Natural killer cell treated with Interleukin-12 subunit alpha and Interleukin-12 subunit beta and Interleukin-15 and Interleukin-18, amount 100 ng/mL, for 72 hours (primary cell): ENCODE data around the gene ATAD2B. TPM values are rescaled to one million over a fixed set of nuclear protein-coding genes. Genes with fewer than 3 reads are reported as not detected.
"Not testable (repeated sequence)": the region's sequence is repeated elsewhere in the genome, so short reads cannot be mapped to it uniquely, and the experiment has no call there.

ENCODE experiments used
- ATAC-seq, 2 donors: fragments of 150-1000 bp; cut with Tn5 transposase in 1 of 2; sonication (Bioruptor Pico), chemical (Tn5 transposase) in 1 of 2; 2 replicates each; pipeline ENCODE4 v1.10.0; 2021
- DNase-seq: peaks from one replicate; pipeline ENCODE4 v3.0.0; 2022; ENCODE audit warnings: low spot score
- H3K27ac Mint-ChIP-seq, 2 donors: 1 replicate in 1 of 2; 2 replicates in 1 of 2; pipeline ENCODE4 v1.8.0; 2022; ENCODE audit warnings: mixed read lengths in 2 of 2, mild to moderate bottlenecking in 1 of 2, moderate library complexity in 1 of 2
- H3K27me3 Mint-ChIP-seq, 2 donors: 1 replicate in 1 of 2; 2 replicates in 1 of 2; pipeline ENCODE4 v1.8.0; 2022; ENCODE audit warnings: mixed read lengths in 2 of 2
- H3K36me3 Mint-ChIP-seq: one replicate; pipeline ENCODE4 v1.8.0; 2022; ENCODE audit warnings: mixed read lengths
- H3K4me1 Mint-ChIP-seq, 2 donors: 1 replicate in 1 of 2; 2 replicates in 1 of 2; pipeline ENCODE4 v1.8.0; 2022; ENCODE audit warnings: low read depth in 2 of 2, mixed read lengths in 2 of 2, mild to moderate bottlenecking in 1 of 2
- H3K4me3 Mint-ChIP-seq: one replicate; pipeline ENCODE4 v1.8.0; 2022; ENCODE audit warnings: mixed read lengths
- H3K9me3 Mint-ChIP-seq: 2 replicates; pipeline ENCODE4 v1.8.0; 2022; ENCODE audit warnings: mixed read lengths
- total RNA-seq, 2 donors: library from RNA; stranded (reverse); gene quantifications; one replicate each; pipeline ENCODE4 v1.2.3, GENCODE V29; 2022

The ATAD2B gene
- total RNA-seq, 2 donors from 2014 or later, result 36.2 to 44.5 TPM

- H3K27me3 Mint-ChIP-seq, result no peaks in the 10 kb centered on the region
- H3K9me3 Mint-ChIP-seq, result no peaks in the 10 kb centered on the region
- H3K27ac Mint-ChIP-seq, result no peak overlapping the region
- DNase-seq (no peak), ATAC-seq (no peak)
- peaks cover 0 to 3% of the 10 kb centered on the region in 2 donors for H3K4me1 Mint-ChIP-seq
- H3K36me3 Mint-ChIP-seq, result peaks cover 12% of the 10 kb centered on the region
- H3K4me3 Mint-ChIP-seq, result no peak overlapping the region
These were observed 144.8 kb downstream of the ATAD2B start for GRCh38 chr2:23782126-23782525.

- not testable (repeated sequence) for H3K27ac Mint-ChIP-seq, DNase-seq, H3K4me1 Mint-ChIP-seq, H3K27me3 Mint-ChIP-seq, H3K4me3 Mint-ChIP-seq, ATAC-seq, H3K9me3 Mint-ChIP-seq
- peaks cover 11% of the 10 kb centered on the region for H3K36me3 Mint-ChIP-seq
These were observed 146.5 kb downstream of the ATAD2B start for GRCh38 chr2:23780465-23780864.

- peaks cover 11% of the 10 kb centered on the region for H3K36me3 Mint-ChIP-seq
- H3K4me1 Mint-ChIP-seq, result no peaks in the 10 kb centered on the region
These were observed 149.1 kb downstream of the ATAD2B start for GRCh38 chr2:23777826-23778225.

GRCh38 chr2:23776021-23776420 is 150.9 kb downstream of the ATAD2B start:
- no peaks in the 10 kb centered on the region for H3K4me1 Mint-ChIP-seq
- no peak overlapping the region for H3K27ac Mint-ChIP-seq
- no peaks in the 10 kb centered on the region for H3K9me3 Mint-ChIP-seq
- no peak for ATAC-seq
- H3K36me3 Mint-ChIP-seq, result peaks cover 13% of the 10 kb centered on the region
- no peak for DNase-seq
- no peak overlapping the region for H3K4me3 Mint-ChIP-seq
- no peaks in the 10 kb centered on the region for H3K27me3 Mint-ChIP-seq

More at GRCh38 chr2:23777826-23778225, 149.1 kb downstream of the ATAD2B start:
- ATAC-seq, result no peak
- Mint-ChIP-seq H3K27ac (no peak overlapping the region), H3K9me3 (no peaks in the 10 kb centered on the region), H3K27me3 (no peaks in the 10 kb centered on the region), H3K4me3 (no peak overlapping the region)
- DNase-seq, result no peak

DNA sequence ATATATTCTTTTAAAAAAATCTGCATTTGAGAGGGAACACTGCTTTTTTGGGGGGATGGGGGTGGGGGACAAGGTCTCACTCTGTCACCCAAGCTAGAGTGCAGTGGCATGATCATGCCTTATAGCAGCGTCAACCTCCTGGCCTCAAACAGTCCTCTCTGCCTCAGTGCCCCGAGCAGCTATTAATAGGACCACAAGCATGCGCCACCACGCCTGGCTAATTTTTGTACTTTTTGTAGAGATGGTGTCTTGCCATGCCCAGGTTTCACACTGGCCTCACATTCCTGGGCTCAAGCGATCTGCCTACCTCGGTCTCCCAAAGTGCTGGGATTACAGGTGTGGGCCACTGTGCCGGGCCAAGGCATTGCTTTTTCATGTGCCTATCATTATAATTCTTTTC is 154.2 kb downstream of the ATAD2B start:
- H3K9me3 Mint-ChIP-seq, result no peaks in the 10 kb centered on the region
- no peaks in the 10 kb centered on the region for H3K27me3 Mint-ChIP-seq
- peaks cover 13% of the 10 kb centered on the region for H3K36me3 Mint-ChIP-seq
- DNase-seq, result no peak
- ATAC-seq, result no peak
- H3K4me1 Mint-ChIP-seq, result no peaks in the 10 kb centered on the region
- H3K27ac Mint-ChIP-seq, result no peak overlapping the region
- no peak overlapping the region for H3K4me3 Mint-ChIP-seq

GRCh38 chr2:23772056-23772455 is 154.9 kb downstream of the ATAD2B start:
- H3K9me3 Mint-ChIP-seq, result no peaks in the 10 kb centered on the region
- no peaks in the 10 kb centered on the region for H3K27me3 Mint-ChIP-seq
- H3K4me3 Mint-ChIP-seq, result no peak overlapping the region
- DNase-seq (no peak), ATAC-seq (no peak)
- peaks cover 0 to 2% of the 10 kb centered on the region in 2 donors for H3K4me1 Mint-ChIP-seq
- H3K27ac Mint-ChIP-seq, result no peak overlapping the region
- peaks cover 13% of the 10 kb centered on the region for H3K36me3 Mint-ChIP-seq

DNA sequence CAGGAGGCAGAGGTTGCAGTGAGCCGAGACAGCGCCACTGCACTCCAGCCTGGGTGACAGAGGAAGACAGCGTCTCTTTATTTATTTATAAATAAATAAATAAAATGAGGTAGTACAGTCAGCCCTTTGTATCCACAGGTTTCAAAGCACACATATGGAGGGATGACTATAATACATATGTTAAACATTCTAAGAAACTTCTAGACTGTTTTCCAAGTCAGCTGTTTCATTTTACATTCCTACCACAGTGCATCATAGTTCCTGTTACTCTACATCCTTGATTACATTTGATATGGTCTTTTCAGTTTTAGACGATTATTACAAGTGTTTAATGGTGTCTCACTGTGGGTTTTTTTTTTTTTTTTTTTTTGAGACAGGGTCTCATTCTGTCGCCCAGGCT is 157.6 kb downstream of the ATAD2B start:
- Mint-ChIP-seq H3K4me3 (no peak overlapping the region), H3K36me3 (peaks cover 8% of the 10 kb centered on the region)
- ATAC-seq, result no peak

DNA sequence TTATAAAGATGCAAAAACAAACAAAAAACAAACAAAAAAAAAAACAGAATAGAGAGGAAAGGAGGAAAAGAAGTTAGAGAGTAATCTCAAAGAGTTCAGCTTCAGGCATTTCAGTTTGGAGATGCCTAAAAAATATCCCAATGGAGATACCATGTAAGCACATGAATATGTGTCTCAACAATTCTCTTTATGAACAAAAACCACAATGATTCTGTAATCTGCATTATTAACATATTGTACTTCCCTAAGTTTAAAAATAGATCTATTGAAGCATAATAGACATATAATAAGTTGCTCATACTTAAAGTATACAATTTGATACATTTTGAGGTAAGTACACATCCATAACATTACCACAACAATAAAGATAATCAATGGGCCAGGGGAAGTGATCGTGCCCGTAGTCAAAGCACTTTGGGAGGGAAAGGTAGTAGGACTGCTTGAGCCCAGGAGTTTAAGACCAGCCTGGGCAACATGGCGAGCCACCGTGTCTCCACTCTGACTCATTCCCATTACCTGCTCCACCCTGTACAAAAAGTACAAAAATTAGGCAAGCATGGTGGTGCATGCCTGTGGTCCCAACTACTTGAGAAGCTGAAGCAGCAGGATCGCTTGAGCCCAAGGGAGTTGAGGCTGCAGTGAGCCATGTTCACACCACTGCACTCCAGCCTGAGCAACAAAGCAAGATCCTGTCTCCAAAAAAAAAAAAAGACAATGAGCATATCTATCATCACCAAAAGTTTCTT is 158.9 kb downstream of the ATAD2B start:
- Mint-ChIP-seq H3K36me3 (peaks cover 8% of the 10 kb centered on the region), H3K27ac (no peak overlapping the region), H3K4me3 (no peak overlapping the region), H3K27me3 (no peaks in the 10 kb centered on the region), H3K9me3 (no peaks in the 10 kb centered on the region), H3K4me1 (peaks cover 3 to 9% of the 10 kb centered on the region in 2 donors)
- DNase-seq, result no peak
- no peak for ATAC-seq

More for the DNA sequence above, 157.6 kb downstream of the ATAD2B start:
- DNase-seq, result no peak
- H3K27ac Mint-ChIP-seq, result no peak overlapping the region
- H3K4me1 Mint-ChIP-seq, result peaks cover 3 to 9% of the 10 kb centered on the region in 2 donors
- no peaks in the 10 kb centered on the region for H3K27me3 Mint-ChIP-seq
- H3K9me3 Mint-ChIP-seq, result no peaks in the 10 kb centered on the region

- Mint-ChIP-seq H3K27me3 (no peaks in the 10 kb centered on the region), H3K4me3 (no peak overlapping the region), H3K4me1 (peaks cover 8 to 9% of the 10 kb centered on the region in 2 donors), H3K27ac (peak overlapping the region in 1 of 2 donors; percentile 24), H3K9me3 (no peaks in the 10 kb centered on the region), H3K36me3 (peaks cover 11% of the 10 kb centered on the region)
- ATAC-seq (no peak), DNase-seq (no peak)
These were observed 164.8 kb downstream of the ATAD2B start for GRCh38 chr2:23762141-23762540.

DNA sequence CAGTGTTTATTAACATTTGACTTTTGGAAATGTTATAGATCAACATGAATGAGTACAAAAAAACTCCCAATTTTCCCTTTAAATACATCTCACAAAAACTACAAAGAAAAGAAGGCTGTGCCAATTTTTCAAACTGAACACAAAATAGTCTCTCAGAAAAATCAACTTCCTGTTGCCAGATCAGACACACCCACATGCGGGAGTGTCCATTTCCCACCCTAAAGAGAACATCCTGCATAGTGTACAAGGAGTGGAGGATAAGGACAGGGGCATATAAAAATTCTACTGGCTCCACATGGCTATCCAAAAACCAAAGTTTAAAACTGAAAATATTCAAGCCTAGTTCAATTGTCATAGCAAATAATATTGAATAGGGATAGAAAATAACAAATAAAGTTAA is 165.3 kb downstream of the ATAD2B start:
- peaks cover 12% of the 10 kb centered on the region for H3K36me3 Mint-ChIP-seq

DNA sequence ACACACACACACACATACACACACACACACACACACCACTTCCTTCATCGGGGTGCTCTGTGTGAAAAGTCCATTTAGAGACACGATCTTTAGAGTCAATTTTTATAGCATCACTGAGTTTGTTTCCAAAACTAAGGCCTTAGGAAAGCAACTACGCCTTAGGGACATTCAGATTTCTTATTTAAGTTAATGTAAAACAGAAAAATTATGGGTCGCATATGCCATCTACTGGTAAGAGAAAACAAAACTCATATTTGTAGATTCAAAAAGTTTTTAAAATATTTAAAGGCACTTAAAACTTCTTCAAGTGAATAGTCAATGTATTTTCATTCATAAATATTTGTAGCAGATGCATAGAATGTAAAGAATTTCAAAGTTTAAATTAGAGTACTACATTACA is 166.2 kb downstream of the ATAD2B start:
- ATAC-seq (no peak), DNase-seq (no peak)
- Mint-ChIP-seq H3K4me3 (no peak overlapping the region), H3K36me3 (peaks cover 12% of the 10 kb centered on the region), H3K27me3 (no peaks in the 10 kb centered on the region), H3K27ac (no peak overlapping the region), H3K4me1 (peaks cover 0 to 6% of the 10 kb centered on the region in 2 donors), H3K9me3 (no peaks in the 10 kb centered on the region)

More for the DNA sequence above, 165.3 kb downstream of the ATAD2B start:
- peaks cover 3 to 8% of the 10 kb centered on the region in 2 donors for H3K4me1 Mint-ChIP-seq
- H3K27me3 Mint-ChIP-seq, result no peaks in the 10 kb centered on the region
- peak overlapping the region in 1 of 2 donors; percentile 24 for H3K27ac Mint-ChIP-seq
- ATAC-seq, result no peak
- H3K9me3 Mint-ChIP-seq, result no peaks in the 10 kb centered on the region
- H3K4me3 Mint-ChIP-seq, result no peak overlapping the region
- no peak for DNase-seq

- peaks cover 12% of the 10 kb centered on the region for H3K36me3 Mint-ChIP-seq
- DNase-seq (no peak), ATAC-seq (no peak)
- no peaks in the 10 kb centered on the region for H3K9me3 Mint-ChIP-seq
- no peaks in the 10 kb centered on the region for H3K27me3 Mint-ChIP-seq
- no peak overlapping the region for H3K27ac Mint-ChIP-seq
- no peak overlapping the region for H3K4me3 Mint-ChIP-seq
- H3K4me1 Mint-ChIP-seq, result peaks cover 0 to 6% of the 10 kb centered on the region in 2 donors
These were observed 169.1 kb downstream of the ATAD2B start for GRCh38 chr2:23757686-23758433.

GRCh38 chr2:23756593-23757292 is 170.2 kb downstream of the ATAD2B start:
- Mint-ChIP-seq H3K9me3 (no peaks in the 10 kb centered on the region), H3K27me3 (no peaks in the 10 kb centered on the region), H3K4me3 (no peak overlapping the region), H3K27ac (no peak overlapping the region), H3K4me1 (peaks cover 0 to 4% of the 10 kb centered on the region in 2 donors), H3K36me3 (peaks cover 12% of the 10 kb centered on the region)
- no peak for DNase-seq
- no peak for ATAC-seq

DNA sequence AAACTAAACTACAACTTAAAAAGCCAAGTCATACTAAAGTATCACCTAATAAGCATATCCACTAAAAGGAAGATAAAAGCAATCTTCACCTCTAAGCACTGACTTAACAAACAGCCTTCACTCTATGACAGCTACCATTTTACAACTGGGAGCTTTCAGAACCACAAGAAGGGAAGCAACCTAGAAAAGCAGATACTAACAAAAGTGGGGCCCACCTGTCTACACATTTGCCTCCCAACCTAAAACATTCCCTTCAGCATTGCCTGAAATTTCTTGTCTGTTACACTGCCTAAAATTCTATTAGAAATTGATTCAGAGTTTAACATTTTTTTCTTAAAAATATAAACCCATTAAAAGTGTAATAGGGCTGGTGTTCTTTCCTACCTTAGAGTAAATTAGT is 172.0 kb downstream of the ATAD2B start:
- Mint-ChIP-seq H3K4me3 (no peak overlapping the region), H3K36me3 (peaks cover 12% of the 10 kb centered on the region), H3K4me1 (no peaks in the 10 kb centered on the region), H3K27me3 (no peaks in the 10 kb centered on the region), H3K9me3 (no peaks in the 10 kb centered on the region), H3K27ac (no peak overlapping the region)
- no peak for DNase-seq
- ATAC-seq, result no peak
